HG03575 (cell line): ENCODE data around the gene UQCRC2.
"Not testable (repeated sequence)": the region's sequence is repeated elsewhere in the genome, so short reads cannot be mapped to it uniquely, and the experiment has no call there.

Experiments
- ATAC-seq: cut with Tn5 transposase; IDR thresholded peaks from one replicate; pipeline ENCODE4 v1.9.1; 2021; ENCODE audit not compliant: unreplicated experiment, insufficient number of reproducible peaks, low FRiP score; ENCODE audit errors: extremely low read depth

Gene UQCRC2

DNA sequence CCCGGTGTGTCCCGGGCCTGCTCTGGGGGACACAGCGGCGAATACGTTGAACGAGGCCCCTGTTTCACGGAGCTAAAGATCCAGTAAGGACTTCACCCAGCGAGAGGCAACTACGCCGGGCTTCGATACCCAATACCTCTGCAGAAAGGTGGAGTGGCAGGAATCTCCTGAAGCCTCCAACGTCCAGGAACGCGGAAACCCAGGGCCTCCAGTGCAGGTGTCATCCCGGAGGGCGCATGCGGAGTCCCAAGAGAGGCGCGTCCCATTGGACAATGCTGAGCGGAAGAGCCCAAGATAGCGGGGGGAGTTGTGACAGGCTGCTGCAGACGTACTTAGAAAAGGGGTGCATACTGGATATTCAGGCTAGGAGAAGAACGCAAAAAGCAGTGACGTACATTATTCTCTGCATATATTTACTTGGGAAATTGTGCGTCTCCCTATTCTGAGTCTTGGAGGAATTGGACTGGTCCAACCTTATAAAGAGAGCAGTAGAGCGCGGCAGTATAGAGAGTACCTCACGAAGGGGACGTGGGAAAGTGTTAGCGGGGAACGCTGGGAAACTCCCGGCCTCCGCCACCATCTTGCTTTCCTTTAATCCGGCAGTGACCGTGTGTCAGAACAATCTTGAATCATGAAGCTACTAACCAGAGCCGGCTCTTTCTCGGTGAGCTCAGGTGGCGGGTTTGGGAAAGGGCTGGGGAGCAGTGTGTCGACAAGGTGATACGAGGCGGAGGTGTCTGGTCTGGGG, at the start of gene UQCRC2:
Gene UQCRC2 (plus strand): TSS at position 569 of the 748 bp plus-strand sequence. CDS start 63 bp downstream, at position 632.
- ATAC-seq = peak; percentile 46

DNA sequence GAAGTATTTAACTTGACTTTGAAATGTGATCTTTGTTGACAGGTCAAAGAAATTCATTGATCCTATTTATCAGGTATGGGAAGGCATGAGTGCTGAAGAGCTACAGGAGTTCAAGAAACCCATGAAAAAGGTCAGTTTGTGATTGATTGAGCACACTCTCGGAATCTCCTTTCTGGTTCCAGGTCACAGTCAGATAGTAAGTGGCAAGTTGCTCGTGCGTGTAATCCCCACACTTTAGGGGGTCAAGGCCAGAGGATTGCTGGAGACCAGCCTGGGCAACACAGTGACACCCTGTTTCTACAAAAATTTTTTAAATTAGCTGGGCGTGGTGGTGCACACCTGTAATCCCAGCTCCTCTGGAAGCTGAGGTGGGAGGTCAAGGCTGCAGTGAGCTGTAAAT, 20.5 kb upstream of the UQCRC2 start:
- not testable (repeated sequence) for ATAC-seq

DNA sequence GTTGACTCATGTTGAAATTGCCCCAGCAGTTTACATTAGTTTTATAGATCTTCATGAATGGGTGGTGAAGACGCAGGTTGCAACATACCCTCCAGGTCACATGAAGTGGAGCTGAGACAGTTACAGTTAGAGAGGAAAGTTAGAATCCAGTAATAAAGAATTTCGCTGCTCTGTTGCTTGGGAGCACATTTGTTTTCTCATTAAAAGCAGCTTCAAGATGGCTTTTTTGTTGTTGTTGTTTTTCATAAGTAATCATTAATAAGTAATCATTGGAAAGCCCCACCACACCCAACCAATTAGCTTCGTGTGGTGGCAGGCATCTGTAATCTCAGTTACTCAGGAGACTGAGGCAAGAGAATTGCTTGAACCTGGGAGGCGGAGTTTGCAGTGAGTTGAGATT, 19.8 kb upstream of the UQCRC2 start:
- ATAC-seq = not testable (repeated sequence)

DNA sequence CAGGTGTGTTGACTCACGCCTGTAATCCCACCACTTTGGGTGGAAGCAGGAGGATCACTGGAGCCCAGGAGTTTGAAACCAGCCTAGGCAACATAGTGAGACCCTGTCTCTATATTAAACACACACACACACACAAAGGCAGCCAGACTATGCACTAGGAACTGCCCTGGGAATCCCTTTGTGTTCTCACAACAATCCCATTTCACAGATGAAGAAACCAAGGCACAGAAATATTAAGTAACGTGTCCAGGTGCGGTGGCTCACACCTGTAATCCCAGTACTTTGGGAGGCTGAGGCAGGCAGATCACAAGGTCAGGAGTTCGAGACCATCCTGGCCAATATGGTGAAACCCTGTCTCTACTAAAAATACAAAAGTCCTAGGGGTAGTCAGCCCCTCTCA, 19.4 kb upstream of the UQCRC2 start:
- ATAC-seq = not testable (repeated sequence)

DNA sequence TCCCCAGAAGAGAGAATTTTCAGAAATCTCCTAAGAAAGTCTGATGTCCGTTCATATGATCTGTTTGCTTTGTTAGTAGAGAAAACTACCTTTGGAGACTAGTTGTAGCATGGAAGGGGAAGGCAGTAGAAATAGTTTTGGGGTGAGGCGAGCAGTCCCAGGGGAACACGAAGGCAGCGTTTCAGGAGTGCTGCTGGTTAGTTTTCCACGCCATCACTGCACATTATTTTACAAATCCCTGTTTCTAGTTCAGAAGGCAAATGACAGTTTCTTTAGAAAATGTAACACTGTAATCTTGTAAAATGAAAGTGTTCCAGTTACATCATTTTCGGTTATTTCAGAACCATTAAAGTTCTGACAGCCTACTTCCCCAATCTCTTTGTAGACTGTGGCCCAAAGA, 16.9 kb upstream of the UQCRC2 start:
- not testable (repeated sequence) for ATAC-seq

DNA sequence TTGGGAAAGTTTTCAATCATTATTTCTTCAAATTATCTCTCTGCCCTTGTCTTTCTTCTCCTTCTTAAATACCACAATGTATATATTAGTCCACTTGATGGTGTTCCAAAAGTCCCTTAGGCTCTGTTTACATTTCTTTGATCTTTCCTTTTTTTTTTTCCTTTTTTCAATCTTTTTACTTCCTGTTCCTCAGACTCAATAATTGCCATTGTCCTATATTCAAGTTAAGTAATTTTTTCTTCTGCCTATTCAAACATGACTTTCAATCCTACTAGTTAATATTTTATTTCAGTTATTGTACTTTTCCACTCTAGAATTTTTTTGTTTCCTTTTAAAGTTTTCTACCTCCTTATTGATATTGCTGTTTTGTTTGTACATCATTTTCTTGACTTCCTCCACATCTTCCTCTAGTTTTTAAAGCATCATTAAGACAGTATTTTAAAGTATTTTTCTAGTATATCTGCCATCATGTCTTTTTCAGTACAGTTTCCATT, 15.8 kb upstream of the UQCRC2 start:
- ATAC-seq = no peak

DNA sequence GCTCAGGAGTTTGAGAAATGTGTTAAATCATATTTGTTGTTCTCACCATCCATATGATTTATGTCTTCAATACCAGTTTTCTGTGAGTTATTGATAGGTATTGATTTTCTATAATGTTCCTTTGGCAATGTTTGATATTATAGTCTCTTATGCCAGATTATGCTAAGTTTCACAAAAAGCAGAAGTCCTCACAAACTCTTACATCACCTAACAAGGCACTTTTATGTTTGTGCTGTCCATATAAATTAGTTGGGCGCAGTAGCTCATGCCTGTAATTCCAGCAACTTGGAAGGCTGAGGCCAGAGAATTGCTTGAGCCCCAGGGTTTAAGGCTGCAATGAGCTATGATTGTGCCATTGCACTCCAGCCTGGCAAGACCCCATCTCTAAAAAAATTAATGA, 12.6 kb upstream of the UQCRC2 start:
- no peak for ATAC-seq

DNA sequence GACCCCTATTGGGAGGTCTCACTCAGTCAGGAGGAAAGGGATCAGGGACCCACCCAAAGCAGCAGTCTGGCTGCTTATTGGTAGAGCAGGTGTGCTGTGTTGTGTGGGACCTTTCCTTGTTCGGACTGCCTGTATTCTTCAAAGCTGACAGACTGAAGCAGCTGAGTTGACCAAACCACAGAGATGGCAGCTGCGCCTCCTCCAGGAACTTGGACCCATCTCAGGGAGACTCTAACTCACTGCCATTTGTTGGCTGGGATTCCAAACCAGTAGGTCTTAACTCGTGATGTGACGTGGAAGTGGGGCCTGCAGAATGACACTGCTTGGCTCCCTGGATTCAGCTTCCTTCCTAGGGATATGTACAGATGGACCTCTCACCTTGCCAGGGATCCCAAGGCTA, 9.6 kb upstream of the UQCRC2 start:
- no peak for ATAC-seq

DNA sequence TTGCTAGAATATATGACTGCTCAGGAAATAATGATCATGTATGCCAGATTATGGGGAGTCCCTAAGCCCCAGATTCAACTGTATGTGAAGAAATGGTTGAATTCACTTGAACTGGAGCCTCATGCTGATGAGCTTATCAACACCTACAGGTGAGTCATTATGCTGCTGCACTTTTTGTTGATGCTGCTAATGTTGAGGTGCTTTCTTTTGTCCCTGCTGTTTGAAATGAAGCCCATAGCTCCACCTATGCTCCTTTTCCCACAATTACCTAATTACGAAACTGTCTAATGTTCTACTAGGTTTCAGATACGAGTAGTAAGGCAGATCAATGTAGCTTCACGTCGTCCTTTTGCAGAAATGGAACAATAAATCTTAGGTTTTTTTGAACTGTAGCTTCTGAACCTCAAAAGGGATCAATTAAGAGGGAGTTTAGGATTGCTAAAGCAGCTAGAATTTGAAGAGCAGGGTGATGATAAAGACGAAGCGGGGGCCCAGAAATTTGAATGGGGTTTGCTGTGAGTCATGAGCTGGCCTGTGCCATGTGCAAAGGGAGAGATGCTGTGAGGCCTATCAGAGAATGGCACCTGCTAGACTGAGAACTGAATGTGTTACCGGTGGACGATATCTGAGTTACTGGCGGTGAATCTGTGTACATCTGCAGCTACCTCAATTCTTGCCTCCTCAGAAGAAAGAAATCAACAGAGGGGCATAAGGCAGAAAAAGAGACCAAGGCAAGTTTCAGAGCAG, 6.1 kb upstream of the UQCRC2 start:
- no peak for ATAC-seq

DNA sequence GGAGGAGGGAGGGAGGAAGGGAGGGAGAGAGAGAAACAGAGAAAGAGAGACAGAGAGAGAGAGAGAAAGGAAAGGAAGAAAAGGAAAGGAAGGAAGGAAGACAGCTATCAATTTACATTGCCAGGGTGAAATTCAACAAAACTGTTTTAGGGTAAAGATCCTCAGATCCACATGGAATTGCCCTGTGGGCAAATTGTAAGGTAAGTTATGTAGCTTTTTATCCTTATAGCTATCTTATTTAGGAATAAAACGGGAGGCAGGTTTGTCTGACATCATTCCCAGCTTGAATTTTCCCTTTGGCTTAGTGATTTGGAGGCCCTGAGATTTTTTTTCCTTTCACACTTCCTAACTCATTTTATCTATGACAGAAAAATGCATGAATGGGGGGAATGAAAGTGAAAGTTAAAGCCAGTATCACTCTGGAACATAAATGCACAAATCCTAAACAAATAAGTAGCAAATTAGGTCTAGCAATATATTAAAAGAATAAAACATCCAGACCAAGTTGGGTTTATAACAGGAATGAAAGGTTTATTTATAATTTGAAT, 3.4 kb upstream of the UQCRC2 start:
- ATAC-seq = no peak

DNA sequence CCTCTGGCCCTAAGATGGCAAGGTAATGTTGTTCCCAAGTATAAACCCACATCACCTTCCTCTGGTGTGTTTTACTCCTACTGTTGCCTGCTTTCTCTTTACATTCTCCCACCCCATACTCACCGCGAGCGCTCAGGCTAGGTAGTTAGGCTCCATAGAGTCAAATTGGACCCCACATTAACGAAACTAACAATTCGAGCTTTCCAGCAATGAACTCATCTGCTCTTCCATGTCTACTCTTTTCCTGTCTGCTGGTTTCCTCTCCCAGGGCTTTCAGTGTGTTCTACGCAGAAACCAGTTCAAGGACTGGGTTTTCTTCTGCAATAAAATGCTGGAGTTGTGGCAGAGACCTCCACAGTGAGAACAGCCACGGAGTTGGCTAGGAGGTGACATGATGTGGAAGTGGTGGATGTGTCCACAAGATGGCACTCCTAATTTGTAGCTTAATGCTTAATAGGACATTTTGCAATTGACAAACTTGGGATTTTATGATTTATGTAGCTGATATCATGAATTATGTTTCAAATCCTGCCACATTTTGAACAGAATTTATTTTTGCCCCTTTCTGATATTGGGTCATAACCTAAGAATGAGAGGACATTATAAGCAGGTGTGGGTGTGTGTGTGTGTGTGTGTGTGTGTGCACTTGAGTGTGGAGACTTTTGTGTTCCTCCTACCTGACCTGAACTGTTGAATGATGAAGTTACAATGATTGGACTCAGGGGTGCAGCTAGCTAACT, 2.2 kb upstream of the UQCRC2 start:
- no peak for ATAC-seq

DNA sequence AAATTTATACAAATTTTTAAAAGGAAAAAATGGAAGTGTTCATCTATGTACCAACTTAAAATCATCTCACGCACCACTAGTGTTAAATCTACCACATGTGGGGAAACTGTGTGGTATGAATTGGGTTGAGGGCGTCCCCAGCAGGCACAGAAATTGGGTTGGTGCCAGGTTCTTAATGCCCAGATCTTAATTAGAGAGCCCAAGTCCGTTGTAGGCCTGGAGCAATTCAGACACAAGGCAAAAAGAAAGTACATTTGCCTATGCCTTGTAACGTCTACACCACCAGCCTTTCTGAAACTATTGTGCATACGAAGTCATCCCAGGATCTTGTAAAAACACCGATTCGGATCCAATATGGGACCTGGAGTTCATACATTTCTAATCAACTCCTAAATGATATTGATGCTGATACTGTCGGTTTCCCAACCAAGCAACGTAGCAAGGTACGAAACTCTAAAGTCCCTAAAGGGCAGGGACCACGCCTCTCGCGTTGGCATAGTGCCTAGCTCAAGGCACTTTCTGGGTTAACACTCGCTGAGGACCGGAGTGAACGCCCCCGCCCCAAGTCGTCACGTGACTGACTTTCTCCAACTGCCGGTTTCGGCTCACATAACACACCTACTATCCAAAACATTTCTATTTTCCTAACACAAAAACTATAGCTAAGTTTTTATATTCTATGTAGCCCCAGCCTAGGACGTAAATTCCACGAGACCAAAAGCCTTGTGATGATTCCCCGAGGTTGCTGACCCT, 945 bp upstream of the UQCRC2 start:
- peak; percentile 9 for ATAC-seq

DNA sequence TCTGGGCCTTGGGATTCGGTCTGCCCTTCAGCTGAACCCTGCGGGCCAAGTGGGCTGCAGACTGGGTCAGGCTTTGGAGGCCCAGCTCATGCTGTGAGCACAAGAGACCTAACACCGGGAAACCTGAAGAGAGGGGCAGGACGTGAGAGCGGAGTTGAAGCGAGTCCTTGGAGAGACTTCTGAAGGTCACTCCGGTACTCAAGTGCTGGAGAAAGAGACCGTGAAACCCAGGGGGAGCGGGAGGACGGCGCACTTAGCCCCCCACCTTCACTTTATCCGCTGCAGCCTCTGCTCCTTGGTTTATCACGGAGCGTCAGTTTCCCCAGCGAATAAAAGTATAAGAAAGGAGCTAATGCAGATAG, 361 bp downstream of the UQCRC2 start:
- ATAC-seq = no peak

DNA sequence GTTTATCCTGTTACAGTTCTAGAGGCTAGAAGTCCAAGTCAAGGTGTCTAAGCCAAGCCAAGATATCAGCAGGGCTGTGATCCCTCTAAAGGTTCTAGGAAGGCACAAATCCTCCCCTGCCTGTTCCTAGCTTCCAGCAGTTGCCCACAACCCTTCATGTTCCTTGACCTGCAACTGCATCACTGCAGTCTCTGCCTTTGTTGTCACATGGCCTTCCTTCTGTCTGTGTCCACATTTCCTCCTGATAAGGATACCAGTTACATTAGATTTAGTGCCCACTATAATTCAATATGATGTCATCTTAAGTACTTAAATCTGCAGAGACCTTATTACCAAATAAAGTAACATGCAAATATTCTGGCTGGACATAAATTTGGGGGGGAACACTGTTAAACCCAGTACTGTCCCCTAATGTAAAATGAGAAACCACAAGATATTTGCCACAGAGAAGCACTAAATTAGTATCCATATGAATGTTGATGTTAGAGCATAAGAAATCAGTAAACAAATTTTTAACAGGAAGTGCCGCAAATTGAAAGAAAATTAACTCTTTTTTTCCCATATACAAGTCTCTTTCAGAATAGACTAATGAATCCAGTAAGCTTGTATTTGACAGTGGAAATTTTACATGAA, 4.7 kb downstream of the UQCRC2 start:
- ATAC-seq = no peak

DNA sequence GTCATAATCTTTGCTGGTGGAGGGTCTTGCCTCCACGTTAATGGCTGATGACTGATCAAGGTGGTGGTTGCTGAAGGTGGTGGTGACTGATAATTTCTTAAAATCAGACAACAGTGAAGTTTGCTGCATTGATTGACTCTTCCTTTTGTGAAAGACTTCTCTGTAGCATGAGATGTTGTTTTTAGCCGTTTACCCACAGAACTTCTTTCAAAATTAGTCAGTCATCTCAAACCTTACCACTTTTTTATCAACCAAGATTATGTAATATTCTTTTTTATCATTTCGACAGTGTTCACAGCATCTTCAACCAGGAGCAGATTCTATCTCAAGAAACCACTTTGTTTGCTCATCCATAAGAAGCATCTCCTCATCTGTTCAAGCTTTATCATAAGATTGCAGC, 5.9 kb downstream of the UQCRC2 start:
- ATAC-seq = no peak

DNA sequence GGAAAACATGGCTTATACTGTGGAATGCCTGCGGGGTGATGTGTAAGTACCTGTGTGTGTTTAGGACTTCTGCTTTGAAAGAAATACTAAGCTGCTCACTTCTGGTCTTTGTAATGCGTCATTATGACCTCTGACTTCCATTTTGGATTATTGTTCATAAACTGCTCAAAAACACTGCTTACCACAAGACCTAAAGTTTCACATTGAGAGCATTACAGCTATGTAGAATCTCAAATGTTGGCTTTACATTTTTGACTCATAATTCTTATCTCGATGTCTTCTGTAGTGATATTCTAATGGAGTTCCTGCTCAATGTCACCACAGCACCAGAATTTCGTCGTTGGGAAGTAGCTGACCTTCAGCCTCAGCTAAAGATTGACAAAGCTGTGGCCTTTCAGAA, 9.3 kb downstream of the UQCRC2 start:
- no peak for ATAC-seq

DNA sequence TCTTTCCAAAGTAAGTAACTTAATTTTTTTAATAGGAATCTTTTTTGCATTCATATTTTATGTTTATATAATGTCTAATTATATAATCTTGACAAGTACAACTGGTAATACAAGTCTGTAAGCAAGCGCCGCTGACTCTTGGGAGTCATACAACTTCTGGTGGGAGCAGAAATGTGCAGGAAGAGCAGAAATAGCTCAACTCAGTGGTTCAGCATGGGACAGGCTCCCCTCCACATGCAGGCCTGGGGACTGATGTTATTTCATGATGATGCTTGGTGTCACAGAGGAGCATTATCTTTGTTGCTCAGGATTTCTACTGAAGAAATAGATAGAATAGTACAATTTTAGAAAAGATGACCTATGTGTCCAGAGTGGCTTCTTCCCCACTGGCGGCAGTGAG, 10.7 kb downstream of the UQCRC2 start:
- ATAC-seq = no peak

DNA sequence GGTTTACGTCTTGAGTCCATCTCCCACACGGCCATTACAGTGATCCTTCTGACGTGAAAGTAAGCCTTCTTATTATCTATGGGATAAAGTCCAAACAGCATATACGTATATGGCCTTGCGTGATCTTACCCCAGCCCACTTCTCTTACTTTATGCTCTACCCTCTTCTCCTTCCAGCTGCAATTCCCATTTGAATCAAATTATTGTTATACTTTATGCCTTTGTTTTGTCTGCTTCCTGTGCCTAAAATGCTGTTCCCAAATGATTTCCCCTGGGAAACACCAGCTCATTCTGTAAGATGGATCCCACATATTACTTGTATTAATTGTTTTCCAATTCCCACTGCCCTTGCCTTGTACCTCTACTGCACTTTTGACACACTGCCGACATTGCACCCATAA, 11.2 kb downstream of the UQCRC2 start:
- no peak for ATAC-seq
